KMS-11 (cell line): ENCODE data around the gene RASSF5.

Source experiments
- H2AFZ ChIP-seq: fragments of 200-600 bp; sonication (generic); 2 replicates; pipeline ENCODE4 v1.6.1; 2016; ENCODE audit warnings: antibody characterized with exemption, mixed run types, low read depth
- H3K27ac ChIP-seq: fragments of 200-600 bp; sonication (generic); 2 replicates; pipeline ENCODE4 v1.6.1; 2016; ENCODE audit warnings: mild to moderate bottlenecking, mixed run types
- H3K27me3 ChIP-seq: fragments of 200-600 bp; sonication (generic); 2 replicates; pipeline ENCODE4 v1.6.1; 2017; ENCODE audit warnings: mild to moderate bottlenecking, low read depth, mixed run types, moderate library complexity; ENCODE audit not compliant: insufficient read depth
- H3K36me3 ChIP-seq: fragments of 200-600 bp; sonication (generic); 2 replicates; pipeline ENCODE4 v1.6.1; 2017; ENCODE audit warnings: mild to moderate bottlenecking, mixed run types; ENCODE audit not compliant: insufficient read depth
- H3K4me1 ChIP-seq: fragments of 200-600 bp; sonication (generic); 2 replicates; pipeline ENCODE4 v1.6.1; 2016; ENCODE audit warnings: mild to moderate bottlenecking, low read depth, mixed run types; ENCODE audit not compliant: poor library complexity, severe bottlenecking
- H3K4me2 ChIP-seq: fragments of 200-600 bp; sonication (generic); 2 replicates; pipeline ENCODE4 v1.7.0; 2016; ENCODE audit warnings: mild to moderate bottlenecking, mixed run types
- H3K4me3 ChIP-seq: fragments of 200-600 bp; sonication (generic); IDR thresholded peaks from 2 replicates; pipeline ENCODE4 v1.6.1; 2017; ENCODE audit warnings: low read depth, low read length, mixed read lengths; ENCODE audit not compliant: insufficient read depth
- H3K79me2 ChIP-seq: fragments of 200-600 bp; sonication (generic); 2 replicates; pipeline ENCODE4 v1.6.1; 2016; ENCODE audit warnings: low read depth, mixed run types; ENCODE audit not compliant: insufficient read depth
- H3K9ac ChIP-seq: fragments of 200-600 bp; sonication (generic); 2 replicates; pipeline ENCODE4 v1.6.1; 2016; ENCODE audit warnings: mild to moderate bottlenecking, mixed run types
- H4K20me1 ChIP-seq: fragments of 200-600 bp; sonication (generic); 2 replicates; pipeline ENCODE4 v1.6.1; 2016; ENCODE audit warnings: mild to moderate bottlenecking, mixed run types; ENCODE audit not compliant: insufficient read depth
- TF ChIP-seq, protein P1 (sequence below): fragments of 200-600 bp; sonication (generic); conservative IDR thresholded peaks from 2 replicates; pipeline ENCODE4 v1.6.1; 2017; ENCODE audit warnings: low read depth, mild to moderate bottlenecking, antibody characterized with exemption, low read length, moderate library complexity, mixed read lengths

The RASSF5 gene

DNA sequence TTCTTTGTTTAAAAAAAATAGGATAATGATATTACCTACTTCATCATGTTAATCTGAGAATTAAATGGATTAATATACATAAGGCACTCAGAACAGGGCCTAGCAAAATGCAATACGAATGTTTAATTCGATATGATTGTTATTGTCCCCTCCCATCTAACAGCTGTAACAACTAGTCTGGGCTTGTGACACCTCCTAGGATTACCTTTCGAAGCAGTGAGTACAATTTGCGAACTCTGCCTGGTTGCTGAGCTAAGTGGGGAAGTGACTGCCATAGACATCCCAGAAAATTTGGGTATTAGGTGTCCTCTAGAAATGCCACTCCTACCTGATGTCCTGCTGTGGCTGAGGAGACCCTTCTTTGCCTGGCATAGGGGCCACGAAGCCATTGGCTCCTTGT, 3.0 kb downstream of the RASSF5 start:
- TF ChIP-seq, protein P1, sequence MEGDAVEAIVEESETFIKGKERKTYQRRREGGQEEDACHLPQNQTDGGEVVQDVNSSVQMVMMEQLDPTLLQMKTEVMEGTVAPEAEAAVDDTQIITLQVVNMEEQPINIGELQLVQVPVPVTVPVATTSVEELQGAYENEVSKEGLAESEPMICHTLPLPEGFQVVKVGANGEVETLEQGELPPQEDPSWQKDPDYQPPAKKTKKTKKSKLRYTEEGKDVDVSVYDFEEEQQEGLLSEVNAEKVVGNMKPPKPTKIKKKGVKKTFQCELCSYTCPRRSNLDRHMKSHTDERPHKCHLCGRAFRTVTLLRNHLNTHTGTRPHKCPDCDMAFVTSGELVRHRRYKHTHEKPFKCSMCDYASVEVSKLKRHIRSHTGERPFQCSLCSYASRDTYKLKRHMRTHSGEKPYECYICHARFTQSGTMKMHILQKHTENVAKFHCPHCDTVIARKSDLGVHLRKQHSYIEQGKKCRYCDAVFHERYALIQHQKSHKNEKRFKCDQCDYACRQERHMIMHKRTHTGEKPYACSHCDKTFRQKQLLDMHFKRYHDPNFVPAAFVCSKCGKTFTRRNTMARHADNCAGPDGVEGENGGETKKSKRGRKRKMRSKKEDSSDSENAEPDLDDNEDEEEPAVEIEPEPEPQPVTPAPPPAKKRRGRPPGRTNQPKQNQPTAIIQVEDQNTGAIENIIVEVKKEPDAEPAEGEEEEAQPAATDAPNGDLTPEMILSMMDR, result no peak
- H4K20me1 ChIP-seq, result no peaks in the 10 kb centered on the region
- H3K27ac ChIP-seq, result no peak overlapping the region
- no peak overlapping the region for H3K9ac ChIP-seq
- no peaks in the 10 kb centered on the region for H3K36me3 ChIP-seq
- no peak overlapping the region for H2AFZ ChIP-seq
- no peaks in the 10 kb centered on the region for H3K79me2 ChIP-seq
- H3K4me3 ChIP-seq, result no peak overlapping the region
- H3K4me2 ChIP-seq, result no peak overlapping the region
- peaks cover 34% of the 10 kb centered on the region for H3K27me3 ChIP-seq
- peaks cover 8% of the 10 kb centered on the region for H3K4me1 ChIP-seq

DNA sequence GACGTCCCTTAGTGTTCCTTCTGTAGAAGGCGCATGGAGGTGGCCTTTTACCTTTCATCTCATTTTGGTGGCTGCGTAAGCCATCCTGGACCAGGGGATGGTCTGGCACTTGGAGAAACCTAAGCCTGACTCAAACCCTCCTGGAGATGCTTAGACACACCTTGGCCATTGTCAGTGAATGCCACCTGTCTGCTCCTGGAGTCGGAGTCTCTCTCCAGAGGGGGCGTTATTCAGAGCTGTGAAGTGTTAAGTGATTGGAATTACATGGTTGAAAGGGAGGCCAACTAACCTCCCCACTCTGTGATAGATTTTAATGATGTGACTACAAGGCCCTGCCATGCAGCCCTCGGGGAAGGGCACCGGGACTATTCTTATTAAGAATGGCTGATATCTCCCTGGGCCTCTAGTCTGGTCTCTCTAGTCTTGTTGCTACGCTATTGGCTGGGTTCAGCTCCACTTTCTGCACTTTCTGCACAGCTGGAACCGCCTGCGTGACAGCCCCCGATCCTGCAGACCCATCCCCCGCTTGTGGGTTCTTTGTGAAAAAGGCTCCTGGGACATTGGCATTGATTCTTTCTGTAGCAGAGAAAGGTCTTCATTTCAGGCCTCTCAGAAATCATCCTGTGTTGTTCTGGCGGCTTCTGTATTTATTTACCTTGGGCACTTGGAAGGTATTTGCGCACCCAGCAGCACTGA, 4.2 kb downstream of the RASSF5 start:
- H3K4me1 ChIP-seq, result peaks cover 3% of the 10 kb centered on the region
- H3K4me2 ChIP-seq, result no peak overlapping the region
- TF ChIP-seq, protein P1, result no peak
- no peaks in the 10 kb centered on the region for H3K79me2 ChIP-seq
- H3K9ac ChIP-seq, result no peak overlapping the region
- no peaks in the 10 kb centered on the region for H4K20me1 ChIP-seq
- no peak overlapping the region for H2AFZ ChIP-seq
- H3K27me3 ChIP-seq, result peaks cover 24% of the 10 kb centered on the region
- H3K27ac ChIP-seq, result no peak overlapping the region
- no peak overlapping the region for H3K4me3 ChIP-seq
- no peaks in the 10 kb centered on the region for H3K36me3 ChIP-seq

DNA sequence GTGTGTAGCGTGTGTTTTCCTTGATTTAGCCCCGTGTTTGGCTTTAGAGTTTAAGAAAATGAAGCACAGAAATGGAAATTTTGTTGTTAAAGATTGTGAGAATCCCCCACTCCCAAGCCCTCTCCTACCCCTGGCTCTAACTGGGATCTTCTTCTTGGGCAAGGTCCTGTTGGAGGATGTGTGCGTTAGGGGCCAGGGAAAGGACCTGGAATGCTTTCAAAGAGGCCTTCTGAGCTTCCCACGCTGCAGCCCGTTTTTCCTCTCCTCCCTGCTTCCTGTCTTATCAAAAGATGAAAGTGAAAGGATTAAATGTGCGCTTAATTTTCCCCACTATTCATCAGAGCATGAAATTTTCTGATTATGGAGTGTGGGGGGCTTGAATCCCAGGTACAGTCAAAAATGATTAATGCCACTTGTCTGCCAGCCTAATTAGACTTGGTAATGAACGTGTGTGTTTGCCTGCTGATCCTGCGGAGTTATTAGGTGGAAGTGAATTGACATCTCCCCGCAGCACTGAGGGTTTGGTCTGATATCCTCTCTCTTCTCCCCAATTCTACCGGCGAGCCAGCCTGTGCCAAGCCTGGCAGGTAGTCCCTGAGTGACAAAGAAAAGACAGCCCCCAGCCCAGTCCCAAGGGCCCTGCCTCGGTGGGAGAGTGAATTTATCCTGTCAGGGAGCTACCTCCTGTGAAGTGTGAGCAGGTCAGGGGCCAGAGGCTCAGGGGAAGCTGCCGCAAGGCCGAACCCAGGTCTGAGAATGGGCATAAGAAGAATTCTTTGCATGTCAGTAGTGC, 4.9 kb downstream of the RASSF5 start:
- H3K4me1 ChIP-seq, result no peaks in the 10 kb centered on the region
- TF ChIP-seq, protein P1, result no peak
- no peak overlapping the region for H3K4me2 ChIP-seq
- H3K79me2 ChIP-seq, result no peaks in the 10 kb centered on the region
- no peak overlapping the region for H3K4me3 ChIP-seq
- no peak overlapping the region for H3K9ac ChIP-seq
- H2AFZ ChIP-seq, result no peak overlapping the region
- H3K27ac ChIP-seq, result no peak overlapping the region
- H3K27me3 ChIP-seq, result peaks cover 19% of the 10 kb centered on the region; the same call in 1 of the 2 replicates
- H3K36me3 ChIP-seq, result no peaks in the 10 kb centered on the region
- no peaks in the 10 kb centered on the region for H4K20me1 ChIP-seq

DNA sequence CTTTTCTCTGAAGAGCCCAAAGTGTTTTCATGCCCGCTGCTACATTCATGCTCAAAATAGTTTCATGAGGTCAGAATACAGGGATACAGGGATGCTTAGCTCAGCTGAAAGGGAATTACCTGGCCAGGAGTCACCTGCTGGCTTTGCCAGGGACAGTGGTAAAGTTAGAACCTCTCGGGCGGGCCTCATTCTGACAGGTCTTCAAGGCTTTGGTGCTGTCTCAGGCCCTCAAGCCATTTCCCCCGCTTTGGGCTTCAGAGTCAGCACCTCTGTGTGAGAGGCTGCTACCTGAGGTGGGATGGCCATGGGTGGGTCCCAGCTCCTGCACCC, 5.5 kb downstream of the RASSF5 start:
- Histone ChIP-seq H4K20me1 (no peaks in the 10 kb centered on the region), H3K4me2 (no peak overlapping the region), H3K27me3 (peaks cover 18% of the 10 kb centered on the region; the same call in 1 of the 2 replicates), H3K36me3 (no peaks in the 10 kb centered on the region), H3K79me2 (no peaks in the 10 kb centered on the region), H3K27ac (no peak overlapping the region), H3K9ac (no peak overlapping the region), H2AFZ (no peak overlapping the region), H3K4me1 (no peaks in the 10 kb centered on the region), H3K4me3 (no peak overlapping the region)
- TF ChIP-seq, protein P1, result no peak
